ENCODE results near the gene UPF2. TPM values are rescaled to one million over a fixed set of nuclear protein-coding genes. Genes with fewer than 3 reads are reported as not detected.

UPF2 gene
- polyA plus RNA-seq, 3 donors = 2.7 to 6.7 (median 4.3) TPM

DNA sequence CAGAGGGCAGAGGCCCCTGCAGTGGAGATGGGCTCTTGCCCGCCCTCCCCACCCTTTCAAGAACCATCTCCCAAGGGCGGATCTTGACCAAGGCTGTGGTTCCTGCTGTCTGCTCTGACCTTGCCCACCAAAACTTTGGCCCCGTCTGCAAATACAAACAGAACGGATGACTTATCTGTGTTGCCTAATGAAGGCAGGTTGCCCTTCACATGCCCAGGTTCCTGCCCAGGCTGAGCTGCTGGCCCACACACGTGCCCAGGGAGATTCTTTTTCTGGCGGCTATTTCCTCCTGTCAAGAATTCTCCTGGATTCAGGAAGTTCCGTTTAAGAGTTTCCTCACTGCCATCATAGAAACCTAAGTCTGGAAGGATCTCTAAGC is 141.2 kb downstream of the UPF2 start:
- DNase-seq = no peak
- no peaks in the 10 kb centered on the region for H3K9me3 Mint-ChIP-seq
- 28% methylated on average over 7 of the region's 7 CpGs for WGBS (ENCODE audit: insufficient coverage)
- no peaks in the 10 kb centered on the region for H3K36me3 Mint-ChIP-seq
- no peak overlapping the region for H3K27ac ChIP-seq (ENCODE audit: low read depth in 1 of 2, low read length in 2 of 2)
- peaks cover 6% of the 10 kb centered on the region for H3K4me1 Mint-ChIP-seq
- TF ChIP-seq, protein P1, sequence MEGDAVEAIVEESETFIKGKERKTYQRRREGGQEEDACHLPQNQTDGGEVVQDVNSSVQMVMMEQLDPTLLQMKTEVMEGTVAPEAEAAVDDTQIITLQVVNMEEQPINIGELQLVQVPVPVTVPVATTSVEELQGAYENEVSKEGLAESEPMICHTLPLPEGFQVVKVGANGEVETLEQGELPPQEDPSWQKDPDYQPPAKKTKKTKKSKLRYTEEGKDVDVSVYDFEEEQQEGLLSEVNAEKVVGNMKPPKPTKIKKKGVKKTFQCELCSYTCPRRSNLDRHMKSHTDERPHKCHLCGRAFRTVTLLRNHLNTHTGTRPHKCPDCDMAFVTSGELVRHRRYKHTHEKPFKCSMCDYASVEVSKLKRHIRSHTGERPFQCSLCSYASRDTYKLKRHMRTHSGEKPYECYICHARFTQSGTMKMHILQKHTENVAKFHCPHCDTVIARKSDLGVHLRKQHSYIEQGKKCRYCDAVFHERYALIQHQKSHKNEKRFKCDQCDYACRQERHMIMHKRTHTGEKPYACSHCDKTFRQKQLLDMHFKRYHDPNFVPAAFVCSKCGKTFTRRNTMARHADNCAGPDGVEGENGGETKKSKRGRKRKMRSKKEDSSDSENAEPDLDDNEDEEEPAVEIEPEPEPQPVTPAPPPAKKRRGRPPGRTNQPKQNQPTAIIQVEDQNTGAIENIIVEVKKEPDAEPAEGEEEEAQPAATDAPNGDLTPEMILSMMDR (IDR thresholded peaks at IDR 0.05) = no peak
- H3K9me3 ChIP-seq (replicated peaks in 1 of 2; ENCODE audit: control insufficient read depth in 1 of 2, insufficient read depth in 1 of 2, low read length in 2 of 2) = no peaks in the 10 kb centered on the region
- H3K4me2 ChIP-seq (replicated peaks; ENCODE audit: extremely low read depth, low read length, poor library complexity, severe bottlenecking) = peak overlapping the region; percentile 20
- no peak overlapping the region for H2AFZ ChIP-seq (ENCODE audit: insufficient read depth, low read depth, low read length, poor library complexity, severe bottlenecking)
- H3K27me3 Mint-ChIP-seq (ENCODE audit: low read depth in 3 of 3) = peaks cover 0 to 3% (median 2%) of the 10 kb centered on the region in 3 donors
- no peak overlapping the region for H3K4me3 ChIP-seq (replicated peaks in 1 of 3; ENCODE audit: low read depth in 2 of 3, low read length in 3 of 3)
- H3K36me3 ChIP-seq (replicated peaks in 1 of 2; ENCODE audit: control insufficient read depth in 1 of 2, insufficient read depth in 2 of 2, low read length in 2 of 2) = no peaks in the 10 kb centered on the region
- H3K27me3 ChIP-seq (ENCODE audit: control insufficient read depth in 2 of 2, insufficient read depth in 2 of 2, low read length in 2 of 2) = no peaks in the 10 kb centered on the region
- peaks cover 0 to 5% of the 10 kb centered on the region in 2 donors for H3K4me1 ChIP-seq (ENCODE audit: control insufficient read depth in 1 of 2, insufficient read depth in 2 of 2, low read length in 2 of 2)
- H4K20me1 ChIP-seq (ENCODE audit: insufficient read depth, low read length) = no peaks in the 10 kb centered on the region
- intact Hi-C loops (cut with micrococcal nuclease) = no loop called here
- H3K4me3 Mint-ChIP-seq = peak overlapping the region in 1 of 2 donors; percentile 34
- no peak overlapping the region for H3K27ac Mint-ChIP-seq
- no peaks in the 10 kb centered on the region for H3K79me2 ChIP-seq (ENCODE audit: insufficient read depth, low read length)
- no peak overlapping the region for H3K9ac ChIP-seq (ENCODE audit: insufficient read depth, low read length, poor library complexity, severe bottlenecking)

DNA sequence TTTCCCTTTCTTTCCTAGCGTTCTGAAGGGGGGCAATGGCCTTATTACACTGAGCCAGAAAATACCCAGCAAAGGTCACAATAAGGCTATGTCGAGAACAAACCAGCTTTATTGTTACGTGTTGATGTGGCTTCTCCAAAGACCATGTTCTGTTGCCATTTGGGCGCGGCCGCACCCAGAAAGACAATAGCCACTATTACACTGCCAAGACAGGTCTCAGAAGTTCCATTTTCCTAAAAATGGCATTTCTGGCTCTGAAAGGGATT is 141.6 kb downstream of the UPF2 start:
- H3K4me1 Mint-ChIP-seq = peaks cover 6% of the 10 kb centered on the region
- no peak overlapping the region for H3K4me3 Mint-ChIP-seq
- H3K27ac Mint-ChIP-seq = no peak overlapping the region
- no peaks in the 10 kb centered on the region for H3K36me3 Mint-ChIP-seq
- intact Hi-C loops (cut with micrococcal nuclease) = no loop called here
- Histone ChIP-seq H4K20me1 (ENCODE audit: insufficient read depth, low read length) (no peaks in the 10 kb centered on the region), H3K27me3 (ENCODE audit: control insufficient read depth in 2 of 2, insufficient read depth in 2 of 2, low read length in 2 of 2) (no peaks in the 10 kb centered on the region), H3K36me3 (replicated peaks in 1 of 2; ENCODE audit: control insufficient read depth in 1 of 2, insufficient read depth in 2 of 2, low read length in 2 of 2) (no peaks in the 10 kb centered on the region), H3K4me2 (replicated peaks; ENCODE audit: extremely low read depth, low read length, poor library complexity, severe bottlenecking) (no peak overlapping the region), H3K27ac (ENCODE audit: low read depth in 1 of 2, low read length in 2 of 2) (no peak overlapping the region), H3K9me3 (replicated peaks in 1 of 2; ENCODE audit: control insufficient read depth in 1 of 2, insufficient read depth in 1 of 2, low read length in 2 of 2) (no peaks in the 10 kb centered on the region), H3K79me2 (ENCODE audit: insufficient read depth, low read length) (no peaks in the 10 kb centered on the region), H3K4me1 (ENCODE audit: control insufficient read depth in 1 of 2, insufficient read depth in 2 of 2, low read length in 2 of 2) (peaks cover 0 to 5% of the 10 kb centered on the region in 2 donors), H3K9ac (ENCODE audit: insufficient read depth, low read length, poor library complexity, severe bottlenecking) (no peak overlapping the region), H3K4me3 (replicated peaks in 1 of 3; ENCODE audit: low read depth in 2 of 3, low read length in 3 of 3) (no peak overlapping the region), H2AFZ (ENCODE audit: insufficient read depth, low read depth, low read length, poor library complexity, severe bottlenecking) (no peak overlapping the region)
- H3K9me3 Mint-ChIP-seq = no peaks in the 10 kb centered on the region
- no peak for DNase-seq
- WGBS (ENCODE audit: insufficient coverage) = 90% methylated on average over 2 of the region's 6 CpGs
- TF ChIP-seq, protein P1 (IDR thresholded peaks at IDR 0.05) = no peak
- peaks cover 0 to 2% (median 2%) of the 10 kb centered on the region in 3 donors for H3K27me3 Mint-ChIP-seq (ENCODE audit: low read depth in 3 of 3)
